Measurements from ENCODE around the gene NCAN.
A peak's percentile ranks its signal among the peaks of the same experiment; 100 is the strongest.

The NCAN gene

DNA sequence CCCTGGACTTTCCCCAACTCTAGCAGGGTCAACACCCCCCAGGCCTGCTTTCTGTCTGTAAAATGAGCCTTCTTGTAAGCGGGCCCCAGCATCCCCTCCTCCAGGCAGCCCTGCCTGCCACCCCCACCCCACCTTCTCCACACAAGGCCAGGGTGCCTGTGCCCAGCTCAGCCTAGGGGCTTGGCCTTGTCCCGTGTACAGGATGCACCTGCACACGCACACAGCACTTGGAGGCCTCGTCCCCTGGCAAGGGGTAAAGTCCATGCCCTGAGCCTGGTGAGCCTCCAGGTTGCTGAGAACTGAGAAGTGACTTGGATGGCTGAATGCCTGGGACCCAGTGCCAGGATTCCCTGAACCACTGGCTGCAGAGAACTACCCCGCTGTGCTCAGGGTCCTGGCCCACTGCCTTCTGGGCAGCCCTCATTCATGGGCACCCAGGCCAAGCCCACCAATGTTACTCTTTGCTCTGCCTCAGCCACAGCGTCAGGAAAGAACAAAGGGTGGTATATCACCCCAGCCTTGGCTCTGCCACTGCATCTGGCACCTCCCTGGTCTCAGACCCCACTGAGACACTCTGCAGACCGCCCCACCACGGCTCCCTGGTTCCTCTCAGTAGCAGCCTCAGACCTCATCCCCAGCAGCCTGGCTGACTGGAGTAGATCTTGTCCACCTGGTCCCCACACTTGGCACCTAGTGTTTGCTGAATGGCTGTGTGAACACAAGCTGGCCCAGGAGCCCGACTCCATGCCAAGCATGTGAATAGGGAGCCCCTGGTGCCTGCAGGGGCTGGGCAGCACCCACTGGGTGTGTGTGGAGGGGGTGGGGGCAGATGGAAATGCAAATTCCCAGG, 63.2 kb downstream of the NCAN start:
- TF ChIP-seq TCF12 (IDR thresholded peaks at IDR 0.05; ENCODE audit: low read depth), result no peak
- no peak for TF ChIP-seq REST (IDR thresholded peaks at IDR 0.05; ENCODE audit: low read depth)
- TF ChIP-seq FOXM1 (IDR thresholded peaks at IDR 0.05; ENCODE audit: borderline replicate concordance, low read depth), result no peak
- TF ChIP-seq USF1 (IDR thresholded peaks at IDR 0.05), result no peak
- no peak for TF ChIP-seq CREB1 (IDR thresholded peaks at IDR 0.05; ENCODE audit: low read depth)
- TF ChIP-seq EGR1 (IDR thresholded peaks at IDR 0.05), result no peak
- TF ChIP-seq NFIC (IDR thresholded peaks at IDR 0.05), result no peak
- no peak for TF ChIP-seq TAF1 (IDR thresholded peaks at IDR 0.05; ENCODE audit: low read depth)
- TF ChIP-seq ZBTB7A (IDR thresholded peaks at IDR 0.05; ENCODE audit: low read depth), result no peak
- TF ChIP-seq YY1 (IDR thresholded peaks at IDR 0.05; ENCODE audit: low read depth), result no peak
- no peak for TF ChIP-seq CEBPB (IDR thresholded peaks at IDR 0.05)
- TF ChIP-seq MAX (IDR thresholded peaks at IDR 0.05), result no peak
- TF ChIP-seq RAD21 (IDR thresholded peaks at IDR 0.05; ENCODE audit: low read depth), result no peak
- TF ChIP-seq EP300 (IDR thresholded peaks at IDR 0.05; ENCODE audit: borderline replicate concordance), result no peak
- TF ChIP-seq TEAD4 (IDR thresholded peaks at IDR 0.05), result no peak

GRCh38 chr19:19276386-19276785, 64.6 kb downstream of the NCAN start:
- TF ChIP-seq TAF1 (IDR thresholded peaks at IDR 0.05; ENCODE audit: low read depth), result no peak
- TF ChIP-seq ZBTB7A (IDR thresholded peaks at IDR 0.05; ENCODE audit: low read depth), result no peak

- no peak for TF ChIP-seq FOXM1 (IDR thresholded peaks at IDR 0.05; ENCODE audit: borderline replicate concordance, low read depth)
- no peak for TF ChIP-seq USF1 (IDR thresholded peaks at IDR 0.05)
- TF ChIP-seq REST (IDR thresholded peaks at IDR 0.05; ENCODE audit: low read depth), result no peak
- no peak for TF ChIP-seq CREB1 (IDR thresholded peaks at IDR 0.05; ENCODE audit: low read depth)
- no peak for TF ChIP-seq NFIC (IDR thresholded peaks at IDR 0.05)
- no peak for TF ChIP-seq EGR1 (IDR thresholded peaks at IDR 0.05)
- TF ChIP-seq YY1 (IDR thresholded peaks at IDR 0.05; ENCODE audit: low read depth), result no peak
- TF ChIP-seq TCF12 (IDR thresholded peaks at IDR 0.05; ENCODE audit: low read depth), result no peak
- no peak for TF ChIP-seq ZBTB7A (IDR thresholded peaks at IDR 0.05; ENCODE audit: low read depth)
- TF ChIP-seq CEBPB (IDR thresholded peaks at IDR 0.05), result no peak
- no peak for TF ChIP-seq TEAD4 (IDR thresholded peaks at IDR 0.05)
- TF ChIP-seq EP300 (IDR thresholded peaks at IDR 0.05; ENCODE audit: borderline replicate concordance), result no peak
- TF ChIP-seq RAD21 (IDR thresholded peaks at IDR 0.05; ENCODE audit: low read depth), result no peak
- no peak for TF ChIP-seq MAX (IDR thresholded peaks at IDR 0.05)
- no peak for TF ChIP-seq TAF1 (IDR thresholded peaks at IDR 0.05; ENCODE audit: low read depth)
These were observed 65.1 kb downstream of the NCAN start for GRCh38 chr19:19276851-19277250.

DNA sequence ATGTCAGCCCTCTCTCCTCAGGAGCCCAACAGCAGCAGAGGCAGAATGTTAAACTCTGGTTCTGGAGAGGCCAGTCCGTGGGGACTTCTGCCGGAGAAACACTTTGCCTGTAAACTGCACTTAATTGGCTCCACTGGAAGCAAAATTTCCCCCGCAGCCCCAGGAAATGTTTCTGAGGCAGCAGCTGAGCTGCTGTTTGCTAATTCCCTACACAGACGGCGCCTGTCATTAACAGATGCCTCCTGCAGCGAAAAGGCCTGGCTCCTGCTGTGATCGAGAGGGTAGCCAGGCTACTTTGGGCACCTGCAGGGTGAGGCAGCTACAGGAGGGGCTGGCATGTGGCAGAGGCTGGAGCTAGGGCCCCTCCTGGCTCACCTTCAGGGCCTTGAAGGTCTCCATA, 66.6 kb downstream of the NCAN start:
- peak; percentile 84 for TF ChIP-seq TCF12 (IDR thresholded peaks at IDR 0.05; ENCODE audit: low read depth)
- TF ChIP-seq TEAD4 (IDR thresholded peaks at IDR 0.05), result peak; percentile 55; the same call in 1 of the 2 replicates
- peak; percentile 45; the same call in 1 of the 2 replicates for TF ChIP-seq MAX (IDR thresholded peaks at IDR 0.05)
- no peak for TF ChIP-seq REST (IDR thresholded peaks at IDR 0.05; ENCODE audit: low read depth)
- TF ChIP-seq CEBPB (IDR thresholded peaks at IDR 0.05), result no peak
- TF ChIP-seq NFIC (IDR thresholded peaks at IDR 0.05), result peak; percentile 58
